ENCODE results near the gene DNTT. TPM values are rescaled to one million over a fixed set of nuclear protein-coding genes. Genes with fewer than 3 reads are reported as not detected.

Gene DNTT
- total RNA-seq, 1 donor: not detected

DNA sequence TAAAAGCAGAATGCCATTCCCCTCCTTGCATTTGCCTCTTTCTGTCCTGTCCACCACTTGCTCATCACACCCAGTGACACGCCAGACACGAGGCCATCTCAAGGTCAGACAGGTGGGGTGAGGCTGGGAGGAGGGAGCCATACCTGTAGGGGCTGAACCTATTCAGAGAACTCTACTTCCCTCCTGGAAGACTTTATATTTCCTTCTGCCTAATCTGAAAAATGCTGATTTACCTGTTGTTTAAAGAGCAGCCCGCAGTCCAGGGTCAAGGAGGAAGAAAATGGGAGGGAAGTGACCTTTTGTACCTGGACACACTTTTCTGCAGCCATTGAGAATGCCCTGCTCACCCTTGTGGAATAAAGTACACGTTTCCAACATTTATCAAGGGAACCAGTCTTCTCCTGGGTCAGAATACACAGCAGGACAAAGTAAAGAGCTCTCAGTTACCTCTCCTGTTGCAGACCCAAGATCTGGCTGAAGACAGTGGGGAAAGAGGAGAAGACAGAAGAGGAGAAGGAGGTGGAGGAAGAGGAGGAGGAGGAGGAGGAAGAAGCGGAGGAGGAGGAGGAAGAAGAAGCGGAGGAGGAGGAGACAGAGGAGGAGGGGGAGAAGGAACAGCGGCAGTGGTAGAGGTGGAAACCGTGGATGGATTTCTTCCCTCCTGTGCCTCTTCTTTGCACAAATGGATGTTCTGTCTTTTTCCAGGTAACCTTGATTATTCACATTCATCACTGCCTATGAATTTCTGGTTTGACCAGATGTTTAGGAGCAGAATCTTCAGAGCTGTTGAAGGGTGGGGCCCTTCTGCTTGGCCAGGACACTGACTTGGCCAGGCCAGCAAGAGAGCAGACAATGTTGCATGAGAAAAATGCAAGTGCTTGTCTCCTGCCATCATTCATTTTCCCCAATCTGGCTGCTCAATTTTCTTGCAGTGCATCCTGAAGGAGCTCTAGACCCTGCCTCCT lies 31.6 kb upstream of the DNTT start:
- H3K4me3 ChIP-seq (ENCODE audit: low read depth, low read length): no peak overlapping the region
- TF ChIP-seq, protein P1, sequence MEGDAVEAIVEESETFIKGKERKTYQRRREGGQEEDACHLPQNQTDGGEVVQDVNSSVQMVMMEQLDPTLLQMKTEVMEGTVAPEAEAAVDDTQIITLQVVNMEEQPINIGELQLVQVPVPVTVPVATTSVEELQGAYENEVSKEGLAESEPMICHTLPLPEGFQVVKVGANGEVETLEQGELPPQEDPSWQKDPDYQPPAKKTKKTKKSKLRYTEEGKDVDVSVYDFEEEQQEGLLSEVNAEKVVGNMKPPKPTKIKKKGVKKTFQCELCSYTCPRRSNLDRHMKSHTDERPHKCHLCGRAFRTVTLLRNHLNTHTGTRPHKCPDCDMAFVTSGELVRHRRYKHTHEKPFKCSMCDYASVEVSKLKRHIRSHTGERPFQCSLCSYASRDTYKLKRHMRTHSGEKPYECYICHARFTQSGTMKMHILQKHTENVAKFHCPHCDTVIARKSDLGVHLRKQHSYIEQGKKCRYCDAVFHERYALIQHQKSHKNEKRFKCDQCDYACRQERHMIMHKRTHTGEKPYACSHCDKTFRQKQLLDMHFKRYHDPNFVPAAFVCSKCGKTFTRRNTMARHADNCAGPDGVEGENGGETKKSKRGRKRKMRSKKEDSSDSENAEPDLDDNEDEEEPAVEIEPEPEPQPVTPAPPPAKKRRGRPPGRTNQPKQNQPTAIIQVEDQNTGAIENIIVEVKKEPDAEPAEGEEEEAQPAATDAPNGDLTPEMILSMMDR (IDR thresholded peaks at IDR 0.05; ENCODE audit: insufficient read depth, low read length): no peak
- no peak for DNase-seq (ENCODE audit: low read depth)

GRCh38 chr10:96275685-96276418 lies 28.4 kb upstream of the DNTT start:
- no peak overlapping the region for H3K4me3 ChIP-seq (ENCODE audit: low read depth, low read length)
- TF ChIP-seq, protein P1 (IDR thresholded peaks at IDR 0.05; ENCODE audit: insufficient read depth, low read length): no peak
- no peak for DNase-seq (ENCODE audit: low read depth)

DNA sequence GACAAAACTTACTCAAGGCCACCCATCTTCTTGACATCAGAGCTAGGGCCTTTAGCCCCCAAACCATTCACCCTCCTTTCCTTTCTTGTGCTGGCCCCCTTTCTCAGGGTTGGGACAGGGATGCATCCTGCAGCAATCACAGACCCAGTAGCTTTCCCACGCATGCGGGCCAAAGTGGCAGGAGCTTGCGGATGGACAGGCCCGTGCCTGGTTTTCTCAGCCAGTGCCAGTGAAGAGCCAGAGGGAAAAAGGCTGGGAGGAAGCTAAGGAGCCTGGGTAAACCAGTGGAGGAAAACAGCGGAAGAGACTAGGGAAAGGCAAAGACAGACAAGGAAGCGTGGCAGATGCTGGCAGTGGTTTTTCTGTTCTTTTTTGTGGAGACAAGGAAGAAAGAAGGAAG lies 27.8 kb upstream of the DNTT start:
- H3K4me3 ChIP-seq (ENCODE audit: low read depth, low read length): no peak overlapping the region
- TF ChIP-seq, protein P1 (IDR thresholded peaks at IDR 0.05; ENCODE audit: insufficient read depth, low read length): no peak
- no peak for DNase-seq (ENCODE audit: low read depth)

- no peak overlapping the region for H3K4me3 ChIP-seq (ENCODE audit: low read depth, low read length)
- DNase-seq (ENCODE audit: low read depth): no peak
- TF ChIP-seq, protein P1 (IDR thresholded peaks at IDR 0.05; ENCODE audit: insufficient read depth, low read length): no peak
Observed at GRCh38 chr10:96276831-96277230, 27.4 kb upstream of the DNTT start.

GRCh38 chr10:96279191-96279641 lies 25.0 kb upstream of the DNTT start:
- H3K4me3 ChIP-seq (ENCODE audit: low read depth, low read length): no peak overlapping the region
- DNase-seq (ENCODE audit: low read depth): no peak
- TF ChIP-seq, protein P1 (IDR thresholded peaks at IDR 0.05; ENCODE audit: insufficient read depth, low read length): no peak

DNA sequence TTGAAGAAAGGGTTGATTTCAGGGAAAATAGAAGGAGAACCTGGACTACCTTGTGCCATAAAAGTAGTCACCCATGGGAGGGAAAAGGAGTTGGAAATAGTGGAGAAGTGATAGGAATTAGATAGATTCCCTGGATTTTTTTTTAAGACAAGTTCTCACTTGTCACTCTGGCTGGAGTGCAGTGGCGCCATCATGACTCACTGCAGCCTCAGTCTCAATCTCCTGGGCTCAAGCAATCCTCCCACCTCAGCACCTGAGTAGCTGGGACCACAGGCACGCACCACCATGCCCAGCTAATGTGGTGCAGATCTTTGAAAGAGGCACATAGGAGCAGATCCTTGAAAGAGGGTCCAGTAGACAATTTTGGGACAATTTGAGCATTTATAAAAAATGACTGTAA lies 23.4 kb upstream of the DNTT start:
- H3K4me3 ChIP-seq (ENCODE audit: low read depth, low read length): no peak overlapping the region
- DNase-seq (ENCODE audit: low read depth): no peak
- TF ChIP-seq, protein P1 (IDR thresholded peaks at IDR 0.05; ENCODE audit: insufficient read depth, low read length): no peak
